Pons (tissue), 1 donor: ENCODE data around the gene CACNA1G.

Source experiments
- DNase-seq: peaks from one replicate; pipeline ENCODE4 v3.0.0-alpha.2; 2016; ENCODE audit warnings: low spot score

CACNA1G gene

GRCh38 chr17:50548831-50549230 lies 11.7 kb upstream of the CACNA1G start:
- no peak for DNase-seq

GRCh38 chr17:50549256-50549941 lies 11.1 kb upstream of the CACNA1G start:
- DNase-seq: no peak

- DNase-seq: no peak
These were observed 10.5 kb upstream of the CACNA1G start for GRCh38 chr17:50549969-50550368.

- peak; percentile 81 for DNase-seq
These were observed 9.7 kb upstream of the CACNA1G start for GRCh38 chr17:50550661-50551432.

GRCh38 chr17:50551433-50551815 lies 9.1 kb upstream of the CACNA1G start:
- DNase-seq: no peak

- DNase-seq: no peak
These were observed 8.6 kb upstream of the CACNA1G start for GRCh38 chr17:50551884-50552283.

- DNase-seq: no peak
These were observed 6.3 kb upstream of the CACNA1G start for GRCh38 chr17:50554201-50554600.

GRCh38 chr17:50556803-50557202 lies 3.7 kb upstream of the CACNA1G start:
- DNase-seq: no peak

- no peak for DNase-seq
These were observed 2.9 kb upstream of the CACNA1G start for GRCh38 chr17:50557630-50558029.

GRCh38 chr17:50558091-50558490 lies 2.4 kb upstream of the CACNA1G start:
- no peak for DNase-seq

GRCh38 chr17:50558581-50558940 lies 2.0 kb upstream of the CACNA1G start:
- no peak for DNase-seq

GRCh38 chr17:50558941-50559614 lies 1.4 kb upstream of the CACNA1G start:
- no peak for DNase-seq

- DNase-seq: no peak
These were observed 786 bp upstream of the CACNA1G start for GRCh38 chr17:50559674-50560184.

- DNase-seq: no peak
These were observed 623 bp downstream of the CACNA1G start for GRCh38 chr17:50560931-50561745.

- DNase-seq: no peak
These were observed 1.2 kb downstream of the CACNA1G start for GRCh38 chr17:50561746-50562141.

GRCh38 chr17:50562242-50563091 lies 2.0 kb downstream of the CACNA1G start:
- no peak for DNase-seq

- DNase-seq: no peak
These were observed 2.6 kb downstream of the CACNA1G start for GRCh38 chr17:50563092-50563511.

- no peak for DNase-seq
These were observed 4.4 kb downstream of the CACNA1G start for GRCh38 chr17:50564916-50565315.

GRCh38 chr17:50565402-50566350 lies 5.2 kb downstream of the CACNA1G start:
- peak; percentile 45 for DNase-seq

- no peak for DNase-seq
These were observed 6.4 kb downstream of the CACNA1G start for GRCh38 chr17:50566886-50567285.
